Brain microvascular endothelial cell (primary cell): Measurements from ENCODE around the gene SAMD14.

Experiments
- DNase-seq: peaks from one replicate; pipeline ENCODE4 v3.0.0-alpha.2; 2020
- H3K27ac ChIP-seq: fragments of 250-450 bp; sonication (Bioruptor Pico); 2 replicates; pipeline ENCODE4 v1.5.1; 2020; ENCODE audit warnings: mild to moderate bottlenecking, moderate library complexity
- H3K27me3 ChIP-seq: fragments of 250-450 bp; sonication (Bioruptor Pico); replicated peaks from 2 replicates; pipeline ENCODE4 v1.5.1; 2020; ENCODE audit warnings: mild to moderate bottlenecking
- H3K36me3 ChIP-seq: fragments of 250-450 bp; sonication (Bioruptor Pico); replicated peaks from 2 replicates; pipeline ENCODE4 v1.5.1; 2020; ENCODE audit warnings: mild to moderate bottlenecking
- H3K4me3 ChIP-seq: 2 replicates; pipeline ENCODE4 v1.5.1; 2011; ENCODE audit warnings: low read depth, mild to moderate bottlenecking, control low read depth, low read length, moderate library complexity
- CTCF ChIP-seq: IDR thresholded peaks from 2 replicates; pipeline ENCODE4 v1.5.1; 2011; ENCODE audit warnings: low read depth, mild to moderate bottlenecking, moderate library complexity, low read length, control low read depth, inconsistent platforms; ENCODE audit errors: missing control alignments
- in situ Hi-C: cut with HindIII; loops from 2 replicates; pipeline ENCODE4 v1.10.0; 2017; ENCODE audit warnings: low sequenced_read_pairs, low pct_ligation_motif_present

The SAMD14 gene

GRCh38 chr17:50106393-50107131 is 23.4 kb downstream of the SAMD14 start:
- H3K27me3 ChIP-seq, result no peaks in the 10 kb centered on the region
- H3K36me3 ChIP-seq, result no peaks in the 10 kb centered on the region
- DNase-seq, result no peak
- no peak for TF ChIP-seq CTCF
- in situ Hi-C loops, result no loop called here
- H3K4me3 ChIP-seq, result no peak overlapping the region
- H3K27ac ChIP-seq, result no peak overlapping the region

GRCh38 chr17:50105811-50106210 is 24.1 kb downstream of the SAMD14 start:
- H3K27me3 ChIP-seq, result no peaks in the 10 kb centered on the region
- no peak overlapping the region for H3K4me3 ChIP-seq
- no peak overlapping the region for H3K27ac ChIP-seq
- no peak for DNase-seq
- TF ChIP-seq CTCF, result no peak
- in situ Hi-C loops, result no loop called here
- H3K36me3 ChIP-seq, result no peaks in the 10 kb centered on the region

- no peak for TF ChIP-seq CTCF
- Histone ChIP-seq H3K27ac (no peak overlapping the region), H3K27me3 (no peaks in the 10 kb centered on the region), H3K36me3 (no peaks in the 10 kb centered on the region), H3K4me3 (no peak overlapping the region)
- in situ Hi-C loops, result no loop called here
- no peak for DNase-seq
These were observed 26.0 kb downstream of the SAMD14 start for GRCh38 chr17:50103941-50104340.

- DNase-seq, result no peak
These were observed 26.7 kb downstream of the SAMD14 start for GRCh38 chr17:50103252-50103651.

GRCh38 chr17:50102164-50102991 is 27.6 kb downstream of the SAMD14 start:
- no peak for DNase-seq
- in situ Hi-C loops, result no loop called here
- Histone ChIP-seq H3K4me3 (no peak overlapping the region), H3K27me3 (no peaks in the 10 kb centered on the region), H3K27ac (no peak overlapping the region), H3K36me3 (no peaks in the 10 kb centered on the region)
- no peak for TF ChIP-seq CTCF

More at GRCh38 chr17:50103252-50103651, 26.7 kb downstream of the SAMD14 start:
- Histone ChIP-seq H3K36me3 (no peaks in the 10 kb centered on the region), H3K4me3 (no peak overlapping the region), H3K27me3 (no peaks in the 10 kb centered on the region), H3K27ac (no peak overlapping the region)
- in situ Hi-C loops, result no loop called here
- no peak for TF ChIP-seq CTCF
